ENCODE data around the gene PACSIN2. TPM values are rescaled to one million over a fixed set of nuclear protein-coding genes. Genes with fewer than 3 reads are reported as not detected.
A peak's percentile ranks its signal among the peaks of the same experiment; 100 is the strongest.

The PACSIN2 gene
- total RNA-seq, 6 experiments from 2014 or later: 21.4 to 67.0 (median 47.1) TPM

GRCh38 chr22:42821386-42821785 is 193.6 kb downstream of the PACSIN2 start:
- peaks cover 3 to 37% (median 21%) of the 10 kb centered on the region in 4 donors for H3K36me3 ChIP-seq
- WGBS (ENCODE audit: insufficient coverage, low coverage, low lambda C conversion rate, missing lambda C conversion rate): 97% methylated on average over 3 of the region's 3 CpGs
- peaks cover 0 to 6% (median 0%) of the 10 kb centered on the region in 4 donors for H3K4me1 ChIP-seq
- no peak for TF ChIP-seq POLR2A (IDR thresholded peaks at IDR 0.05)
- no peak for TF ChIP-seq CTCF (IDR thresholded peaks at IDR 0.05)
- no peaks in the 10 kb centered on the region for H3K27me3 ChIP-seq
- no peaks in the 10 kb centered on the region for H3K9me3 ChIP-seq
- intact Hi-C loops (cut with DNase I): no loop called here
- H3K4me3 ChIP-seq: no peak overlapping the region
- ATAC-seq (no peak), DNase-seq (no peak)
- no peak overlapping the region for H3K27ac ChIP-seq

GRCh38 chr22:42820045-42820763 is 194.7 kb downstream of the PACSIN2 start:
- Histone ChIP-seq H3K36me3 (peaks cover 0 to 32% (median 13%) of the 10 kb centered on the region in 4 donors), H3K4me1 (peaks cover 0 to 6% (median 0%) of the 10 kb centered on the region in 4 donors), H3K27me3 (no peaks in the 10 kb centered on the region), H3K4me3 (no peak overlapping the region), H3K27ac (no peak overlapping the region), H3K9me3 (no peaks in the 10 kb centered on the region)
- ATAC-seq (peak in 2 of 4 donors; percentile 42 to 68), DNase-seq (no peak)
- TF ChIP-seq CTCF (IDR thresholded peaks at IDR 0.05) (peak in 1 of 4 donors; percentile 62), POLR2A (IDR thresholded peaks at IDR 0.05) (no peak)
- 74% methylated on average over 8 of the region's 9 CpGs for WGBS (ENCODE audit: insufficient coverage, low coverage, low lambda C conversion rate, missing lambda C conversion rate)
- intact Hi-C loops (cut with DNase I): no loop called here

Other genes starting within 250 kb of the PACSIN2 start
- gene ARFGAP3, start 157.9 kb downstream of the PACSIN2 start, total RNA-seq: 10 to 100 TPM; 19.8 to 48.4 (median 30.4) TPM
- gene TTLL1, start 74.2 kb upstream of the PACSIN2 start, total RNA-seq: 1 to 10 TPM in 4 of 6 experiments, under 1 TPM in 2; 0.97 to 2.0 (median 1.3) TPM
- gene BIK, start 95.6 kb upstream of the PACSIN2 start, total RNA-seq: under 1 TPM in 5 of 6 experiments, not detected in 1; 0.22 to 0.42 (median 0.31) TPM
- 10 to 100 TPM in 4 of 6 experiments, 1 to 10 TPM in 2; 8.8 to 22.3 (median 11.4) TPM for gene MCAT, start 128.2 kb upstream of the PACSIN2 start, total RNA-seq
- gene TSPO, start 136.4 kb upstream of the PACSIN2 start, total RNA-seq: 100 to 1,000 TPM in 2 of 6 experiments, 10 to 100 TPM in 4; 18.1 to 198 (median 31.9) TPM
- 10 to 100 TPM; 18.6 to 43.5 (median 24.4) TPM for gene TTLL12, start 172.0 kb upstream of the PACSIN2 start, total RNA-seq